Uterus (tissue), 4 donors: ENCODE results near the gene CNNM2. TPM values are rescaled to one million over a fixed set of nuclear protein-coding genes. Genes with fewer than 3 reads are reported as not detected.
"Not testable (repeated sequence)": the region's sequence is repeated elsewhere in the genome, so short reads cannot be mapped to it uniquely, and the experiment has no call there.

Experiments used
- DNase-seq, 2 donors: peaks; one replicate each; pipeline ENCODE4 v3.0.0-alpha.2; 2019 to 2020
- H3K27ac ChIP-seq, 2 donors: fragments of 200-600 bp; sonication (generic); 1 replicate in 1 of 2; 2 replicates in 1 of 2; pipeline ENCODE4 v1.5.1; 2016 to 2018
- H3K27me3 ChIP-seq, 2 donors: fragments of 200-600 bp; sonication (generic); one replicate each; pipeline ENCODE4 v1.5.1; 2018 to 2019; ENCODE audit warnings: control low read depth in 1 of 2
- H3K36me3 ChIP-seq, 2 donors: fragments of 200-600 bp; sonication (generic); one replicate each; pipeline ENCODE4 v1.5.1; 2019; ENCODE audit warnings: control low read depth in 1 of 2
- H3K4me1 ChIP-seq, 2 donors: fragments of 200-600 bp; sonication (generic); one replicate each; pipeline ENCODE4 v1.5.1; 2018 to 2019; ENCODE audit warnings: control low read depth in 1 of 2
- H3K4me3 ChIP-seq, 2 donors: fragments of 200-600 bp; sonication (generic); 1 replicate in 1 of 2; 2 replicates in 1 of 2; pipeline ENCODE4 v1.5.1; 2018 to 2019; ENCODE audit warnings: mild to moderate bottlenecking in 1 of 2
- H3K9me3 ChIP-seq, 2 donors: fragments of 200-600 bp; sonication (generic); one replicate each; pipeline ENCODE4 v1.5.1; 2019; ENCODE audit warnings: control low read depth in 1 of 2
- POLR2A ChIP-seq, 2 donors: fragments of 450-650 bp; IDR thresholded peaks; one replicate each; pipeline ENCODE4 v1.6.1; 2016; ENCODE audit warnings: antibody characterized with exemption in 2 of 2, mild to moderate bottlenecking in 1 of 2, moderate library complexity in 1 of 2
- intact Hi-C: fragments of 100-400 bp; cut with DNase I; formaldehyde crosslinking; loops from one replicate; pipeline ENCODE4 v1.15.1; 2023; ENCODE audit warnings: low total_unique reads
- total RNA-seq, 4 donors: library from RNA; depleted of rRNA in 3 of 4; stranded (reverse); fragments of >200 nt in 3 of 4; gene quantifications; one replicate each; pipeline versions ENCODE4 v1.1.0 to v1.2.4, GENCODE V29; 2014 to 2023
- TF ChIP-seq, protein P1 (sequence below), 4 experiments: fragments of 200-600 bp in 2 of 4; fragments of 450-650 bp in 2 of 4; sonication (generic) in 2 of 4; IDR thresholded peaks; one replicate each; pipeline ENCODE4 v1.5.1; 2016 to 2019; ENCODE audit warnings: antibody characterized with exemption in 4 of 4, mild to moderate bottlenecking in 2 of 4, moderate library complexity in 1 of 4
- donor health status: DM: yes; HTN: yes; CAD: no.

The CNNM2 gene
- total RNA-seq, 4 donors from 2014 or later: 5.1 to 11.0 (median 7.4) TPM

DNA sequence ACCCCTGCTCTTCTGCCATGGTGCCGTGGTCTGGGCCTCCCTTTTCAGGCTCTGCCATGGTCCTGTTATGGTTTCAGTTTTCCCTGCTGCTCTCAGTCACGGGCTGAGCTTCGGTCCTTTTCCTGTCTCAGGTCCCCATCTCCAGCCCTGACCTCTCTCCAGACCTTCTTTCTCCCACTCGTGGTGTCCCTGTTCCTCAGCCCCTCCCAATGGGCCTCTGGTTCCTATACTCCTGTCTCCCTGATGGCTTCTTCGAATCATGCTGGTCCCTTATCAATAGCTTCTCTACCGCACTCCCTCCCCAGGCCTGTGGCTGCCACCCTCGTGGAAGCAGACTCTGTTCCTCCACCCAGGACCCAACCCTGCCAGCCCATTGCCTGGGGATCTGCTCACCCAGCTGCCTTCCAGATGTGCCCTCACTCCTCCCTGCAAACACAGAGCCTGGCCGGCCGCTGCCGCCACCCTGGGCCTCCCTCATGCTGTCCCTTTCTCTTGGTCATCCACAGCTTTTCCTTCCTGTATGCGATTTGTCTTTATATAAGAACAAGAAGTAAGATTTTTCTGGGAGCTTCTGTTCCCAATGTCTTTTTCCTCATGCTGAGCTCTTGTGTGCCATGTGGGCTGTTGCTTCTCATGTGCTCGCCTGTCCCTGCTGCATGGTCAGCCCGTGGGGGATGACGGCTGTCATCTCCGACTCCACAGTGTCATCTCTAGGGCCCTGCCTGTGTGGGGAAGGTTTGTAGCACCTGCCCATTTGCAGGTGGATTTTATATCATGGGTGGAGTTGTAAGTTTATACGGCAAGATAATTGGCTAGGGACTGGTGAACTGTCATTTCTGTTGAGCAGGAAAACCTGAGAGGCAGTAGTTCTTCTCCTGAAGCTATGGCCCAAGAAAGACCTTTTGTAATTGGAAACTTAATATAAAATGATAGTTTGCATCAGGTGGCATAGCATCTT, 148.3 kb downstream of the CNNM2 start:
- TF ChIP-seq, protein P1, sequence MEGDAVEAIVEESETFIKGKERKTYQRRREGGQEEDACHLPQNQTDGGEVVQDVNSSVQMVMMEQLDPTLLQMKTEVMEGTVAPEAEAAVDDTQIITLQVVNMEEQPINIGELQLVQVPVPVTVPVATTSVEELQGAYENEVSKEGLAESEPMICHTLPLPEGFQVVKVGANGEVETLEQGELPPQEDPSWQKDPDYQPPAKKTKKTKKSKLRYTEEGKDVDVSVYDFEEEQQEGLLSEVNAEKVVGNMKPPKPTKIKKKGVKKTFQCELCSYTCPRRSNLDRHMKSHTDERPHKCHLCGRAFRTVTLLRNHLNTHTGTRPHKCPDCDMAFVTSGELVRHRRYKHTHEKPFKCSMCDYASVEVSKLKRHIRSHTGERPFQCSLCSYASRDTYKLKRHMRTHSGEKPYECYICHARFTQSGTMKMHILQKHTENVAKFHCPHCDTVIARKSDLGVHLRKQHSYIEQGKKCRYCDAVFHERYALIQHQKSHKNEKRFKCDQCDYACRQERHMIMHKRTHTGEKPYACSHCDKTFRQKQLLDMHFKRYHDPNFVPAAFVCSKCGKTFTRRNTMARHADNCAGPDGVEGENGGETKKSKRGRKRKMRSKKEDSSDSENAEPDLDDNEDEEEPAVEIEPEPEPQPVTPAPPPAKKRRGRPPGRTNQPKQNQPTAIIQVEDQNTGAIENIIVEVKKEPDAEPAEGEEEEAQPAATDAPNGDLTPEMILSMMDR (IDR thresholded peaks at IDR 0.05): no peak
- TF ChIP-seq POLR2A (IDR thresholded peaks at IDR 0.05): no peak
- Histone ChIP-seq H3K9me3 (no peaks in the 10 kb centered on the region), H3K27me3 (no peaks in the 10 kb centered on the region), H3K4me3 (no peak overlapping the region), H3K27ac (no peak overlapping the region), H3K36me3 (no peaks in the 10 kb centered on the region), H3K4me1 (no peaks in the 10 kb centered on the region)
- intact Hi-C loops: loop anchor here (5.0 kb wide), 1 partner anchor 149 kb away; the partner anchor contains the start of gene CNNM2
- no peak for DNase-seq

- not testable (repeated sequence) for H3K4me1 ChIP-seq, DNase-seq, H3K4me3 ChIP-seq, H3K9me3 ChIP-seq, H3K27ac ChIP-seq, H3K27me3 ChIP-seq, H3K36me3 ChIP-seq
- intact Hi-C loops: loop anchor here (5.0 kb wide), 1 partner anchor 150 kb away; the partner anchor contains the start of gene CNNM2
These were observed 149.0 kb downstream of the CNNM2 start for GRCh38 chr10:103067099-103067477.

GRCh38 chr10:103067484-103067883, 149.4 kb downstream of the CNNM2 start:
- Histone ChIP-seq H3K4me3 (no peak overlapping the region), H3K4me1 (no peaks in the 10 kb centered on the region), H3K27me3 (no peaks in the 10 kb centered on the region), H3K36me3 (no peaks in the 10 kb centered on the region), H3K27ac (no peak overlapping the region), H3K9me3 (no peaks in the 10 kb centered on the region)
- intact Hi-C loops: loop anchor here (5.0 kb wide), 1 partner anchor 150 kb away; the partner anchor contains the start of gene CNNM2
- no peak for DNase-seq
- TF ChIP-seq POLR2A (IDR thresholded peaks at IDR 0.05): no peak
- TF ChIP-seq, protein P1 (IDR thresholded peaks at IDR 0.05): no peak

GRCh38 chr10:103067956-103068355, 149.9 kb downstream of the CNNM2 start:
- intact Hi-C loops: loop anchor here (5.0 kb wide), 1 partner anchor 151 kb away; the partner anchor contains the start of gene CNNM2
- H3K36me3 ChIP-seq: no peaks in the 10 kb centered on the region
- H3K4me1 ChIP-seq: no peaks in the 10 kb centered on the region
- H3K27me3 ChIP-seq: no peaks in the 10 kb centered on the region
- no peaks in the 10 kb centered on the region for H3K9me3 ChIP-seq
- no peak for DNase-seq
- no peak overlapping the region for H3K4me3 ChIP-seq
- TF ChIP-seq, protein P1 (IDR thresholded peaks at IDR 0.05): no peak
- TF ChIP-seq POLR2A (IDR thresholded peaks at IDR 0.05): no peak
- no peak overlapping the region for H3K27ac ChIP-seq

DNA sequence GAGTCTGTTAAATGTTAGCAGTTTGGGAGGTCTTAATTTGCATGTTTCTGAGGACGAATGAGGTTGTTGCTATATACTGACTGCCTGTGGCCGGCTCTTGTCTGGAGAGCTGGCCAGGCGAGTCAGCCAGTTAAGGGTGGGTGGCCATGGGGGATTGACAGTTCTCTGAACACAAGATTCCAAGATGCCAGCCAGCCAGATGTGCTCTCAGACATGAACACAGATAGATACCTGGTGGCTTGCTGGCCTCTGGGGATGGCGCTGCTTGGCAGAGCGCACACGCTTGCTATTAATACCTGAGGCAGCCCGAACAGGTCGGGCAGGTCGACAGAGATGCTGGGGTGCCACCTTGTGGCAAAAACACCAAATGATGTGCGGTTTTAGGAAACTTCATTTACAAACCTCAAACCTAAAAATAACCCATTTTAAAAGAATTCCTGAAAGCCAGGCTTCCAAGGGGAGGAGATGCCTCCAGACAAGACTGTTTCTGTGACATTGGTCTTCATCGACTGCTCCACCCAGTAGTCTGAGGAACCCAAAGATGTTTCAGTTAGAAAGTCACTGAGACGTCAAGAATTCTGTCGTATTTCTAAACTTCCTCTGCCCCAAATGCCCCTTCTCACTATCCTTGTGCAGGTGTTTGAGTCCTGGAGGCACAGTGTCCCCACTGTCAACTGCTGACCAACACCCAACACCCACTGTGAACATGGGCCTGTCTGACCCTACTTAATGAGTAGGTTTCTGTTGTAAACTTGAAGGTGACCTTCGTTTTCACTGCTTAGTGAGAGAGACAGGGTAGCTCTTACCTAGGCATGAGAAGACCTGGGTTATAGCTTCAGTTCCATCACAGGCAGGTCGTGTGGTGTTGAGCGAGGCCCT, 151.6 kb downstream of the CNNM2 start:
- no peaks in the 10 kb centered on the region for H3K36me3 ChIP-seq
- H3K27me3 ChIP-seq: no peaks in the 10 kb centered on the region
- no peak for TF ChIP-seq POLR2A (IDR thresholded peaks at IDR 0.05)
- TF ChIP-seq, protein P1 (IDR thresholded peaks at IDR 0.05): peak; percentile 47 to 70 (median 60)
- no peaks in the 10 kb centered on the region for H3K9me3 ChIP-seq
- H3K27ac ChIP-seq: no peak overlapping the region
- H3K4me3 ChIP-seq: no peak overlapping the region
- intact Hi-C loops: loop anchor here (5.0 kb wide), 1 partner anchor 152 kb away; the partner anchor contains the start of gene CNNM2
- no peaks in the 10 kb centered on the region for H3K4me1 ChIP-seq
- DNase-seq: peak; percentile 53 to 58
